ENCODE data around the gene REXO1.

DNA sequence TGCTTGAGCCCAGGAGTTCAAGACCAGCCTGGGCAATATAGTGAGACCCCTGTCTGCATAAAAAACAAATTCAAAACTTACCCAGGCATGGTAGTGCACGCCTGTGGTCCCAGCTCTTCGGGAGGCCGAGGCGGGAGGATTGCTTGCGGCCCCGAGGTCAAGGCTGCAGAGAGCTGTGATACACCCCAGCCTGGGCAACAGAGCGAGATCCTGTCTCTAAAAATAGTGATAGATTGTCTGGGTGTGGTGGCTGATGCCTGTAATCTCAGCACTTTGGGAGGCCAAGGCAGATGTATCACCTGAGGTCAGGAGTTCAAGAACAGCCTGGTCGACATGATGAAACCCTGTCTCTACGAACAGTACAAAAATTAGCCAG is 19.1 kb upstream of the REXO1 start:
- TF ChIP-seq MYC (IDR thresholded peaks at IDR 0.05; ENCODE audit: borderline replicate concordance, low read length), result no peak
- TF ChIP-seq, protein P1, sequence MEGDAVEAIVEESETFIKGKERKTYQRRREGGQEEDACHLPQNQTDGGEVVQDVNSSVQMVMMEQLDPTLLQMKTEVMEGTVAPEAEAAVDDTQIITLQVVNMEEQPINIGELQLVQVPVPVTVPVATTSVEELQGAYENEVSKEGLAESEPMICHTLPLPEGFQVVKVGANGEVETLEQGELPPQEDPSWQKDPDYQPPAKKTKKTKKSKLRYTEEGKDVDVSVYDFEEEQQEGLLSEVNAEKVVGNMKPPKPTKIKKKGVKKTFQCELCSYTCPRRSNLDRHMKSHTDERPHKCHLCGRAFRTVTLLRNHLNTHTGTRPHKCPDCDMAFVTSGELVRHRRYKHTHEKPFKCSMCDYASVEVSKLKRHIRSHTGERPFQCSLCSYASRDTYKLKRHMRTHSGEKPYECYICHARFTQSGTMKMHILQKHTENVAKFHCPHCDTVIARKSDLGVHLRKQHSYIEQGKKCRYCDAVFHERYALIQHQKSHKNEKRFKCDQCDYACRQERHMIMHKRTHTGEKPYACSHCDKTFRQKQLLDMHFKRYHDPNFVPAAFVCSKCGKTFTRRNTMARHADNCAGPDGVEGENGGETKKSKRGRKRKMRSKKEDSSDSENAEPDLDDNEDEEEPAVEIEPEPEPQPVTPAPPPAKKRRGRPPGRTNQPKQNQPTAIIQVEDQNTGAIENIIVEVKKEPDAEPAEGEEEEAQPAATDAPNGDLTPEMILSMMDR (IDR thresholded peaks at IDR 0.05), result no peak
- TF ChIP-seq HOXB5 (CRISPR knock-in tag; IDR thresholded peaks at IDR 0.05), result no peak
- TF ChIP-seq RFX5 (IDR thresholded peaks at IDR 0.05), result no peak
- TF ChIP-seq EHMT2 (IDR thresholded peaks at IDR 0.05; ENCODE audit: low read depth), result no peak
- TF ChIP-seq EP300 (IDR thresholded peaks at IDR 0.05), result no peak

All from A549 (cell line).